SK-N-SH treated with all-trans-retinoic acid at 6 μM for 48 hours (cell line): ENCODE measurements around the gene LRBA.
A peak's percentile ranks its signal among the peaks of the same experiment; 100 is the strongest.

Experiments used
- CSDC2 ChIP-seq: fragments of 250-450 bp; sonication (Bioruptor Pico); IDR thresholded peaks from 2 replicates; pipeline ENCODE4 v1.5.0; 2020; ENCODE audit warnings: mild to moderate bottlenecking, moderate library complexity
- RARB ChIP-seq: fragments of 250-450 bp; sonication (Bioruptor Pico); IDR thresholded peaks from 2 replicates; pipeline ENCODE4 v1.8.0; 2021; ENCODE audit warnings: mild to moderate bottlenecking, moderate library complexity
- SNAI2 ChIP-seq: fragments of 250-450 bp; sonication (Bioruptor Pico); IDR thresholded peaks from 2 replicates; pipeline ENCODE4 v1.5.0; 2020; ENCODE audit warnings: mild to moderate bottlenecking, moderate library complexity
- TCF4 ChIP-seq: fragments of 250-450 bp; sonication (Bioruptor Pico); IDR thresholded peaks from 2 replicates; pipeline ENCODE4 v1.8.0; 2021; ENCODE audit warnings: mild to moderate bottlenecking, moderate library complexity, borderline replicate concordance
- TOX ChIP-seq: fragments of 250-450 bp; sonication (Bioruptor Pico); IDR thresholded peaks from 2 replicates; pipeline ENCODE4 v1.8.0; 2021; ENCODE audit warnings: mild to moderate bottlenecking, moderate library complexity, borderline replicate concordance
- ZFP3 ChIP-seq: fragments of 250-450 bp; sonication (Bioruptor Pico); IDR thresholded peaks from 2 replicates; pipeline ENCODE4 v1.5.0; 2020; ENCODE audit warnings: mild to moderate bottlenecking, moderate library complexity
- ZFP30 ChIP-seq: fragments of 450-650 bp; formaldehyde crosslinking; IDR thresholded peaks from 2 replicates; pipeline ENCODE4 v1.5.0; 2022; ENCODE audit warnings: mild to moderate bottlenecking, moderate library complexity
- ZNF565 ChIP-seq: fragments of 450-650 bp; formaldehyde crosslinking; conservative IDR thresholded peaks from 2 replicates; pipeline ENCODE4 v1.5.0; 2020; ENCODE audit warnings: low read depth, mild to moderate bottlenecking, moderate library complexity
- ZNF70 ChIP-seq: fragments of 450-650 bp; formaldehyde crosslinking; IDR thresholded peaks from 2 replicates; pipeline ENCODE4 v1.5.0; 2020; ENCODE audit warnings: mild to moderate bottlenecking, moderate library complexity
- TF ChIP-seq, protein P1 (sequence below): fragments of 250-450 bp; sonication (Bioruptor Pico); IDR thresholded peaks from 2 replicates; pipeline ENCODE4 v1.5.1; 2020; ENCODE audit warnings: low read depth, mild to moderate bottlenecking, moderate library complexity
- TF ChIP-seq, protein P2 (sequence below): fragments of 250-450 bp; sonication (Bioruptor Pico); IDR thresholded peaks from 2 replicates; pipeline ENCODE4 v1.8.0; 2020; ENCODE audit warnings: mild to moderate bottlenecking, moderate library complexity, borderline replicate concordance
- TF ChIP-seq, protein P3 (sequence below): fragments of 250-450 bp; sonication (Bioruptor Pico); IDR thresholded peaks from 2 replicates; pipeline ENCODE4 v1.5.0; 2020; ENCODE audit warnings: mild to moderate bottlenecking, moderate library complexity
- TF ChIP-seq, protein P4 (sequence below): fragments of 250-450 bp; sonication (Bioruptor Pico); IDR thresholded peaks from 2 replicates; pipeline ENCODE4 v1.8.0; 2021; ENCODE audit warnings: low read depth, mild to moderate bottlenecking, moderate library complexity, borderline replicate concordance

DNA sequence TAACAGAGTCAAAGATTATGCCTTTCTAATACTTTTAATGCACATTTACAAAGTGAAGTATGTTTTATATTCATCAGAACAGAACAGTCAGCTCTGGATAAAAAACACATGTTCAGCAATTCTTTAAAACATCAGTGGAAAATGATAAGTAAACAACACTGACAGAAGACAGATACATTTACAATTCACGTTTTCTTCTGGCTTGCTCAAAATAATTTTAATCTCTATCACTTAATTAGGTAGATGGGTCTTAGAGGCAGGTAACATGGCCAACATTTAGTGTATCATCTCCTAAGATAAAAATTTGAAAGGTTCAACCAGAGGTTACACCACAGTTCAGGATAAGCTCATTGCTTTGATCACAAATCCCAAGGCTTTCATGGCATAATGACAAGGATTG, 589.9 kb downstream of the LRBA start:
- TF ChIP-seq, protein P1, sequence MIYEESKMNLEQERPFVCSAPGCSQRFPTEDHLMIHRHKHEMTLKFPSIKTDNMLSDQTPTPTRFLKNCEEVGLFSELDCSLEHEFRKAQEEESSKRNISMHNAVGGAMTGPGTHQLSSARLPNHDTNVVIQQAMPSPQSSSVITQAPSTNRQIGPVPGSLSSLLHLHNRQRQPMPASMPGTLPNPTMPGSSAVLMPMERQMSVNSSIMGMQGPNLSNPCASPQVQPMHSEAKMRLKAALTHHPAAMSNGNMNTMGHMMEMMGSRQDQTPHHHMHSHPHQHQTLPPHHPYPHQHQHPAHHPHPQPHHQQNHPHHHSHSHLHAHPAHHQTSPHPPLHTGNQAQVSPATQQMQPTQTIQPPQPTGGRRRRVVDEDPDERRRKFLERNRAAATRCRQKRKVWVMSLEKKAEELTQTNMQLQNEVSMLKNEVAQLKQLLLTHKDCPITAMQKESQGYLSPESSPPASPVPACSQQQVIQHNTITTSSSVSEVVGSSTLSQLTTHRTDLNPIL (CRISPR knock-in tag) = no peak
- TF ChIP-seq, protein P2, sequence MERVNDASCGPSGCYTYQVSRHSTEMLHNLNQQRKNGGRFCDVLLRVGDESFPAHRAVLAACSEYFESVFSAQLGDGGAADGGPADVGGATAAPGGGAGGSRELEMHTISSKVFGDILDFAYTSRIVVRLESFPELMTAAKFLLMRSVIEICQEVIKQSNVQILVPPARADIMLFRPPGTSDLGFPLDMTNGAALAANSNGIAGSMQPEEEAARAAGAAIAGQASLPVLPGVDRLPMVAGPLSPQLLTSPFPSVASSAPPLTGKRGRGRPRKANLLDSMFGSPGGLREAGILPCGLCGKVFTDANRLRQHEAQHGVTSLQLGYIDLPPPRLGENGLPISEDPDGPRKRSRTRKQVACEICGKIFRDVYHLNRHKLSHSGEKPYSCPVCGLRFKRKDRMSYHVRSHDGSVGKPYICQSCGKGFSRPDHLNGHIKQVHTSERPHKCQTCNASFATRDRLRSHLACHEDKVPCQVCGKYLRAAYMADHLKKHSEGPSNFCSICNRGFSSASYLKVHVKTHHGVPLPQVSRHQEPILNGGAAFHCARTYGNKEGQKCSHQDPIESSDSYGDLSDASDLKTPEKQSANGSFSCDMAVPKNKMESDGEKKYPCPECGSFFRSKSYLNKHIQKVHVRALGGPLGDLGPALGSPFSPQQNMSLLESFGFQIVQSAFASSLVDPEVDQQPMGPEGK (CRISPR knock-in tag) = no peak
- TF ChIP-seq TCF4 (CRISPR knock-in tag) (peak; percentile 80), CSDC2 (no peak), RARB (CRISPR knock-in tag) (0 out of 2 replicates have a peak, but pooled peaks have one; percentile 40), TOX (peak; percentile 57; the same call in 1 of the 2 replicates), ZFP30 (no peak), SNAI2 (no peak), ZNF70 (CRISPR knock-in tag) (no peak), ZFP3 (CRISPR knock-in tag) (no peak), ZNF565 (CRISPR knock-in tag) (no peak)
- TF ChIP-seq, protein P3, sequence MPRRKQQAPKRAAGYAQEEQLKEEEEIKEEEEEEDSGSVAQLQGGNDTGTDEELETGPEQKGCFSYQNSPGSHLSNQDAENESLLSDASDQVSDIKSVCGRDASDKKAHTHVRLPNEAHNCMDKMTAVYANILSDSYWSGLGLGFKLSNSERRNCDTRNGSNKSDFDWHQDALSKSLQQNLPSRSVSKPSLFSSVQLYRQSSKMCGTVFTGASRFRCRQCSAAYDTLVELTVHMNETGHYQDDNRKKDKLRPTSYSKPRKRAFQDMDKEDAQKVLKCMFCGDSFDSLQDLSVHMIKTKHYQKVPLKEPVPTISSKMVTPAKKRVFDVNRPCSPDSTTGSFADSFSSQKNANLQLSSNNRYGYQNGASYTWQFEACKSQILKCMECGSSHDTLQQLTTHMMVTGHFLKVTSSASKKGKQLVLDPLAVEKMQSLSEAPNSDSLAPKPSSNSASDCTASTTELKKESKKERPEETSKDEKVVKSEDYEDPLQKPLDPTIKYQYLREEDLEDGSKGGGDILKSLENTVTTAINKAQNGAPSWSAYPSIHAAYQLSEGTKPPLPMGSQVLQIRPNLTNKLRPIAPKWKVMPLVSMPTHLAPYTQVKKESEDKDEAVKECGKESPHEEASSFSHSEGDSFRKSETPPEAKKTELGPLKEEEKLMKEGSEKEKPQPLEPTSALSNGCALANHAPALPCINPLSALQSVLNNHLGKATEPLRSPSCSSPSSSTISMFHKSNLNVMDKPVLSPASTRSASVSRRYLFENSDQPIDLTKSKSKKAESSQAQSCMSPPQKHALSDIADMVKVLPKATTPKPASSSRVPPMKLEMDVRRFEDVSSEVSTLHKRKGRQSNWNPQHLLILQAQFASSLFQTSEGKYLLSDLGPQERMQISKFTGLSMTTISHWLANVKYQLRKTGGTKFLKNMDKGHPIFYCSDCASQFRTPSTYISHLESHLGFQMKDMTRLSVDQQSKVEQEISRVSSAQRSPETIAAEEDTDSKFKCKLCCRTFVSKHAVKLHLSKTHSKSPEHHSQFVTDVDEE (CRISPR knock-in tag) = peak; percentile 96
- TF ChIP-seq, protein P4, sequence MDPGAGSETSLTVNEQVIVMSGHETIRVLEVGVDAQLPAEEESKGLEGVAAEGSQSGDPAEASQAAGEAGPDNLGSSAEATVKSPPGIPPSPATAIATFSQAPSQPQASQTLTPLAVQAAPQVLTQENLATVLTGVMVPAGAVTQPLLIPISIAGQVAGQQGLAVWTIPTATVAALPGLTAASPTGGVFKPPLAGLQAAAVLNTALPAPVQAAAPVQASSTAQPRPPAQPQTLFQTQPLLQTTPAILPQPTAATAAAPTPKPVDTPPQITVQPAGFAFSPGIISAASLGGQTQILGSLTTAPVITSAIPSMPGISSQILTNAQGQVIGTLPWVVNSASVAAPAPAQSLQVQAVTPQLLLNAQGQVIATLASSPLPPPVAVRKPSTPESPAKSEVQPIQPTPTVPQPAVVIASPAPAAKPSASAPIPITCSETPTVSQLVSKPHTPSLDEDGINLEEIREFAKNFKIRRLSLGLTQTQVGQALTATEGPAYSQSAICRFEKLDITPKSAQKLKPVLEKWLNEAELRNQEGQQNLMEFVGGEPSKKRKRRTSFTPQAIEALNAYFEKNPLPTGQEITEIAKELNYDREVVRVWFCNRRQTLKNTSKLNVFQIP (CRISPR knock-in tag) = no peak
